Fibroblast of the aortic adventitia (primary cell): Measurements from ENCODE around the gene IL19. TPM values are rescaled to one million over a fixed set of nuclear protein-coding genes. Genes with fewer than 3 reads are reported as not detected.
A peak's percentile ranks its signal among the peaks of the same experiment; 100 is the strongest.

Experiments
- DNase-seq: peaks from one replicate; pipeline ENCODE4 v3.0.0-alpha.2; 2010; ENCODE audit warnings: low read depth
- H3K4me3 ChIP-seq: 2 replicates; pipeline ENCODE4 v1.5.1; 2011; ENCODE audit warnings: low read depth, mild to moderate bottlenecking, control low read depth, low read length, moderate library complexity
- total RNA-seq: library from RNA; depleted of rRNA; stranded (reverse); fragments of >200 nt; gene quantifications from 2 replicates; pipeline ENCODE4 v1.2.3, GENCODE V29; 2012; ENCODE audit warnings: low replicate concordance
- TF ChIP-seq, protein P1 (sequence below): IDR thresholded peaks from 2 replicates; pipeline ENCODE4 v1.5.1; 2011; ENCODE audit warnings: mild to moderate bottlenecking, low read length, control low read depth, inconsistent platforms; ENCODE audit not compliant: insufficient read depth

IL19 gene
- total RNA-seq, 1 donor: not detected

DNA sequence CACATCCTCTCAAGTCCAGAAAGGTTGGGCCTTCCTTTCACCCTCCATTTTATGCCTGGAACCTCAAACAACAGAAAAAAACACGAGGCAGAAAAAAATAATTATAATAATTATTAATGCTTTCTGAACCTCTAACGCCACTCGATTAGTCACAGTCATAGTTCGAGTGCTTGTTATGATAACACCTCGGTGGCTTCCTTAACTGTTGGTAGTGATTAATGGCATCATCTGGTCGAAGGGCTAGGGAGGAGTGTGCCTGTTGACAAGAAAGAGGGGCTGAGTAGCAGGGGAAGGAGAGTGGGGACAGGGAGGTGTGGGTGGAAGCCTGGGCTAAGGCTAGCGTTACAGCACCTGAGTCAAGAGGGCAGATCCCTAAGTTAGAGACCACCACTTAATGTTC lies 23.0 kb downstream of the IL19 start:
- H3K4me3 ChIP-seq: no peak overlapping the region
- no peak for DNase-seq
- TF ChIP-seq, protein P1, sequence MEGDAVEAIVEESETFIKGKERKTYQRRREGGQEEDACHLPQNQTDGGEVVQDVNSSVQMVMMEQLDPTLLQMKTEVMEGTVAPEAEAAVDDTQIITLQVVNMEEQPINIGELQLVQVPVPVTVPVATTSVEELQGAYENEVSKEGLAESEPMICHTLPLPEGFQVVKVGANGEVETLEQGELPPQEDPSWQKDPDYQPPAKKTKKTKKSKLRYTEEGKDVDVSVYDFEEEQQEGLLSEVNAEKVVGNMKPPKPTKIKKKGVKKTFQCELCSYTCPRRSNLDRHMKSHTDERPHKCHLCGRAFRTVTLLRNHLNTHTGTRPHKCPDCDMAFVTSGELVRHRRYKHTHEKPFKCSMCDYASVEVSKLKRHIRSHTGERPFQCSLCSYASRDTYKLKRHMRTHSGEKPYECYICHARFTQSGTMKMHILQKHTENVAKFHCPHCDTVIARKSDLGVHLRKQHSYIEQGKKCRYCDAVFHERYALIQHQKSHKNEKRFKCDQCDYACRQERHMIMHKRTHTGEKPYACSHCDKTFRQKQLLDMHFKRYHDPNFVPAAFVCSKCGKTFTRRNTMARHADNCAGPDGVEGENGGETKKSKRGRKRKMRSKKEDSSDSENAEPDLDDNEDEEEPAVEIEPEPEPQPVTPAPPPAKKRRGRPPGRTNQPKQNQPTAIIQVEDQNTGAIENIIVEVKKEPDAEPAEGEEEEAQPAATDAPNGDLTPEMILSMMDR: no peak

DNA sequence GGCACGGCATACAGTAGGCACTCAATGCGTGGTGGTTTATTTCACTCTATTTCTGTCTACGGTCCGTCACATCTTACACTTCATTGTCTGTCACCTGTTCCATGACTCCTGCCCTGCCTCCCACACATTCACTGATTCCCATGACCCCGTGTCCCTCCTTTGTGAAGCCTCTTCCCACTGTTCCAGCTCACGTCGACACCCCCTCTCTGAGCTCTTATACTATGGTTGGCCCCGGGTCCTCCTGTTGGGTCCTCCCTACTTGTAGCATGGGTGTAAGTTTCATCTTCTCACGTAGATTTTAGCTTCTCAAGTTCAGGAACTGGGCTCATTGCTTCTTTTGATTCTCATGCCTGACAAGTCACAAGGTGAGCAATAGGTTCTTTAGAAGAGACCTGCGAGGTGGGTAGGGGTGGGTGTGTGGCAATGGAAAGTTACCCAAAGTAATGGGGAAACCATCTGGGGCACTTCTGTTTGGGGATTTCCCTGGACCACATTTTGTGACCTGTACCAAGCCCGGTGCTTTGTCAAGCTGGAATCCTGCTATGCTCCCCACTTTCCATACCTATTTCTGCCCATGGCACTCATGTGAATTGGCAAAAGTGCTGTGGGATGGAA lies 23.8 kb downstream of the IL19 start:
- no peak overlapping the region for H3K4me3 ChIP-seq
- no peak for DNase-seq
- TF ChIP-seq, protein P1: no peak

DNA sequence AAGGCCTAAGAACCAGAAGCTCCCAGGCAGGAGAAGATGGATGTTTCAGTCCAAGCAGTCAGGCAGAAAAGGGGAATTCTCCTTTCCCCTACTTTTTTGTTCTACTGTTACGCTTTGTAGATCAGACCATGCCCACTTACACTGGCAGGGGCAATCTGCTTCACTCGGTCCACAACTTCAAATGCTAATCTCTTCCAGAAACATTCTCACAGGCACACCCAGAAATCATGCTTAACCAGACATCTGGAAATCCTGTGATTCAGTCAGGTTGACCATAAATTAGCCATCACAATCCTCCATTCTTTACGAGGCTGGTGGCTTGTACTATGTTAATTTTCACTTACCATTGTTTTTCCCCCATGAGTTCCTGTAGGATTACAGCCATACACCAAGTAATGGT lies 25.5 kb downstream of the IL19 start:
- TF ChIP-seq, protein P1: no peak
- no peak overlapping the region for H3K4me3 ChIP-seq
- no peak for DNase-seq

DNA sequence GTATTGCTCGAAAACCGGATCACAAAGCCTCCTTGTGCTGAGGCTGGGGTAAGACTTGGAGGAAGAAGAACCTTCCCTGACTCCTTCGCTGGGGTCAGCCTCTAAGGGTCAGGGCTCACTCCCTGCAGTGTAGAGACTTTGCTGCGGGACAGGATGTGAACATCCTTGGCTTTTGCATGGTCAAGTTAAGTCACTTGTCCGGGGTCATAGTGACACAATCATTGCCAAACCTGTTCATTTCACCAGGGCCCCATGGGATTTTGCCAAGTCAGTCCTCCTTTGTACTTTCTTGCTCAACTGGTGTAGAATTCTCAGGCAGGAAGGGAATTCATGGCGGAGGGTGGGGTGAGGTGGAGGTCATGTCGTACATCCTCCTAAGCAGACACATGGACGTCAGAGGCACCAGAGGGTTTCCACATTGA lies 26.4 kb downstream of the IL19 start:
- H3K4me3 ChIP-seq: no peak overlapping the region
- TF ChIP-seq, protein P1: no peak
- DNase-seq: no peak

DNA sequence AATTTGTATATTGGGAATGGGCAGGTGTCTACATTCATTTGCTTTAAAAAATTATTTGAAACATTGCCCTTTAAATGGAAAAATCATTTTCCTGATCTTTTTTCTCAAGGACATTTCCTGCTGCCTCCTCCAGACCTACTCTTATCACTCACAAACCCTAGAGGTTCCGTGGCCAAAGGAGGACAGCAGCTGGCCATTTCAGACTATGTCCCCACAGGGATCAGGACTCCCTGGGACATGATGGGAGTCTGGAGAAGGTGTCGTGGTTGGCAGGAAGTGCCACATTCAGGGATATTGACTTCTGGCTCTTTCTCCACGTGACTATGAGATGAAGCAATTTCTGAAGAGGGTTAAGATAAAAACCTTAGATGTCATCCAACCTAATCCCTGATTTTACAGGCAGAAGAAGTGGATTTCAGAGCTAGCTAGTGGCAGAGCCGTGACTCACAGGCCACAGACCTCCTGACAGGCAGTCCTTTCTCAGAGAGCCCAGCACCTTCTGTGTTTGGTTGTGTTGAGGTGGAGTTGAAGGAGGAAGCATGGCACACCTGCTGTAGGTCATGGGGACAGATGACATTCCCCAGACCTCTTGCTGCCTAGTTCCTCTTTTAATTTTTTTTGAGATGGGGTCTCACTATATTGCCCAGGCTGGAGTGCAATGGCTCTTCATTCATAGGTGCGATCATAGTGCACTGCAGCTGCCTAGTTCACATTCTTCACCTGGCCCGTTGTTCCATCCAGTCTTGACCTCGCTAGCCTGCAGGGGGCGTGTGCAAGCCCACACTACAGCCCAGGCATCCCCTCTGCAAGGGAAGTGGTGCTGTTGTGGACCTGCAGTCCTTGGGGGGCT lies 27.2 kb downstream of the IL19 start:
- H3K4me3 ChIP-seq: no peak overlapping the region
- DNase-seq: peak; percentile 19
- TF ChIP-seq, protein P1: peak; percentile 37

DNA sequence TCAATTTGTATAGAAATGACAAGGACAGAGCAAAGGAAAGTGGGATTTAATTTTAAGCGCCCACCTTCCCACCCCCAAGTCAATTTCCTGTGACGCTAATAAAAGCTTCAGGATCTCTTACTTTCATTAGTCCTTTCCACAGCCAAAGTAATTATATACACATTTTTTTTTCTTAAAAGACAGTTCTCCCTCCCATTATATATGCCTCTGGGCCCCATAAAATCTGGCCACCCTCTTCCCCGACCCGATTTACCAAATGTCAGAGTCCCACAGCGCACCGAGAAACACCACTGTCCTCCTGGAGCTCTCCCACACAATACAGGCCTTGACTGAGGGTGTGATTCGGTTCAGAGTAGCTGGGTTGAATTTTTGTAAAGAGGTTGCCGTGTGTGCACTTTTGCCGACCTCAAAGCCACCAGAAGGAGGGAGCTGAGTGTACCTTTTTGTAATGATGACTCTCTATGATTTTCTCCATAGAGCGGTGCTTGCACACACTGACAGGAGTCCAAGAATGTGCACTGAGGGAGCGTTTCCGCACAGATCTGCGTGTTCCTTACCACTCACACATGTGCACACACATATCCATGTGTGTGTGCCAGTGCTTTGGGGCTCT lies 27.9 kb downstream of the IL19 start:
- TF ChIP-seq, protein P1: no peak
- no peak for DNase-seq

More for the DNA sequence above, 27.9 kb downstream of the IL19 start:
- no peak overlapping the region for H3K4me3 ChIP-seq
